CD4-positive, alpha-beta T cell treated with Interleukin-2 at 100 ng/mL for 4 hours (primary cell): ENCODE measurements around the gene ODC1.

Experiments
- DNase-seq: peaks from one replicate; pipeline ENCODE4 v3.0.0-alpha.2; 2020; ENCODE audit warnings: low spot score

ODC1 gene

GRCh38 chr2:10433947-10434885, 13.9 kb downstream of the ODC1 start:
- DNase-seq, result no peak

GRCh38 chr2:10433264-10433946, 14.7 kb downstream of the ODC1 start:
- no peak for DNase-seq

GRCh38 chr2:10432311-10433181, 15.6 kb downstream of the ODC1 start:
- no peak for DNase-seq

- DNase-seq, result no peak
Measured at GRCh38 chr2:10431797-10432196, 16.3 kb downstream of the ODC1 start.

- no peak for DNase-seq
Measured at GRCh38 chr2:10430886-10431622, 17.1 kb downstream of the ODC1 start.

- DNase-seq, result no peak
Measured at GRCh38 chr2:10428924-10429323, 19.2 kb downstream of the ODC1 start.

GRCh38 chr2:10428355-10428754, 19.8 kb downstream of the ODC1 start:
- DNase-seq, result no peak

- no peak for DNase-seq
Measured at GRCh38 chr2:10427618-10427949, 20.5 kb downstream of the ODC1 start.

- no peak for DNase-seq
Measured at GRCh38 chr2:10426726-10427617, 21.2 kb downstream of the ODC1 start.

GRCh38 chr2:10425699-10426098, 22.4 kb downstream of the ODC1 start:
- DNase-seq, result no peak

GRCh38 chr2:10424916-10425505, 23.1 kb downstream of the ODC1 start:
- no peak for DNase-seq

GRCh38 chr2:10424051-10424450, 24.1 kb downstream of the ODC1 start:
- no peak for DNase-seq

GRCh38 chr2:10423400-10423774, 24.7 kb downstream of the ODC1 start:
- no peak for DNase-seq

- DNase-seq, result no peak
Measured at GRCh38 chr2:10422732-10423399, 25.3 kb downstream of the ODC1 start.

GRCh38 chr2:10422251-10422650, 25.9 kb downstream of the ODC1 start:
- no peak for DNase-seq

GRCh38 chr2:10419553-10420257, 28.4 kb downstream of the ODC1 start:
- no peak for DNase-seq

- DNase-seq, result no peak
Measured at GRCh38 chr2:10417551-10418335, 30.4 kb downstream of the ODC1 start.

- DNase-seq, result no peak
Measured at GRCh38 chr2:10415640-10416039, 32.5 kb downstream of the ODC1 start.
